HEK293 (cell line): ENCODE data around the gene USP32.

Experiments
- CTCF ChIA-PET: fragments of 350-600 bp; formaldehyde crosslinking; extraction: SDS; loops from one replicate; lab custom pipeline; 2021; ENCODE audit warnings: antibody characterized with exemption; lab: Yijun Ruan, JAX
- POLR2A ChIA-PET: fragments of 300-600 bp; formaldehyde crosslinking; extraction: SDS; loops from one replicate; lab custom pipeline; 2020; ENCODE audit warnings: antibody characterized with exemption, inconsistent platforms; lab: Yijun Ruan, JAX
- H3K27ac ChIP-seq: fragments of 200-500 bp; sonication (Bioruptor generic); 2 replicates; pipeline ENCODE4 v1.5.1; 2014; ENCODE audit warnings: low read depth, low read length, control low read depth, inconsistent platforms; ENCODE audit errors: extremely low read depth
- H3K36me3 ChIP-seq, 2 experiments: fragments of 200-500 bp in 1 of 2; sonication (Bioruptor generic) in 1 of 2; 1 replicate in 1 of 2; 2 replicates in 1 of 2; pipeline ENCODE4 v1.5.1; 2014 to 2017; ENCODE audit warnings: inconsistent platforms in 2 of 2, low read length in 2 of 2; ENCODE audit not compliant: control insufficient read depth in 2 of 2, insufficient read depth in 1 of 2
- H3K4me1 ChIP-seq: fragments of 200-500 bp; sonication (Bioruptor generic); 2 replicates; pipeline ENCODE4 v1.5.1; 2014; ENCODE audit warnings: mild to moderate bottlenecking, low read length, inconsistent platforms; ENCODE audit not compliant: control insufficient read depth, insufficient read depth
- H3K4me3 ChIP-seq: 2 replicates; pipeline ENCODE4 v1.5.1; 2011; ENCODE audit warnings: low read depth, mild to moderate bottlenecking, control low read depth, low read length, moderate library complexity
- H3K9me3 ChIP-seq: fragments of 200-500 bp; sonication (Bioruptor generic); 2 replicates; pipeline ENCODE4 v1.5.1; 2014; ENCODE audit warnings: low read depth, low read length, inconsistent platforms; ENCODE audit not compliant: control insufficient read depth, insufficient read depth
- GLIS1 ChIP-seq: fragments of 450-650 bp; formaldehyde crosslinking; IDR thresholded peaks from 2 replicates; pipeline ENCODE4 v1.5.1; 2016; ENCODE audit warnings: missing biosample characterization, missing genetic modification characterization
- KLF7 ChIP-seq: fragments of 450-650 bp; formaldehyde crosslinking; IDR thresholded peaks from 2 replicates; pipeline ENCODE4 v1.5.1; 2016; ENCODE audit warnings: missing biosample characterization, missing genetic modification characterization, borderline replicate concordance
- SP3 ChIP-seq: fragments of 450-650 bp; formaldehyde crosslinking; IDR thresholded peaks from 2 replicates; pipeline ENCODE4 v1.5.1; 2016; ENCODE audit warnings: missing biosample characterization, missing genetic modification characterization
- SP7 ChIP-seq: fragments of 450-650 bp; formaldehyde crosslinking; IDR thresholded peaks from 2 replicates; pipeline ENCODE4 v1.5.1; 2016; ENCODE audit warnings: missing biosample characterization, missing genetic modification characterization
- YY1 ChIP-seq: fragments of 450-650 bp; formaldehyde crosslinking; IDR thresholded peaks from 2 replicates; pipeline ENCODE4 v1.5.1; 2018; ENCODE audit warnings: missing biosample characterization, missing genetic modification characterization
- ZBTB10 ChIP-seq: fragments of 450-650 bp; formaldehyde crosslinking; IDR thresholded peaks from 2 replicates; pipeline ENCODE4 v1.5.1; 2016; ENCODE audit warnings: missing biosample characterization, missing genetic modification characterization
- ZBTB26 ChIP-seq: fragments of 450-650 bp; formaldehyde crosslinking; optimal IDR thresholded peaks from 2 replicates; pipeline ENCODE3; 2016; ENCODE audit warnings: missing biosample characterization, mild to moderate bottlenecking, missing genetic modification characterization
- ZNF175 ChIP-seq: fragments of 450-650 bp; formaldehyde crosslinking; IDR thresholded peaks from 2 replicates; pipeline ENCODE4 v1.5.1; 2016; ENCODE audit warnings: missing biosample characterization, missing genetic modification characterization
- ZNF202 ChIP-seq: fragments of 450-650 bp; formaldehyde crosslinking; IDR thresholded peaks from 2 replicates; pipeline ENCODE4 v1.5.1; 2016; ENCODE audit warnings: missing biosample characterization, missing genetic modification characterization, borderline replicate concordance
- ZNF24 ChIP-seq: fragments of 450-650 bp; formaldehyde crosslinking; IDR thresholded peaks from 2 replicates; pipeline ENCODE4 v1.5.1; 2016; ENCODE audit warnings: missing biosample characterization, missing genetic modification characterization
- ZNF280D ChIP-seq: fragments of 450-650 bp; formaldehyde crosslinking; IDR thresholded peaks from 2 replicates; pipeline ENCODE4 v1.5.1; 2016; ENCODE audit warnings: missing biosample characterization, missing genetic modification characterization
- ZNF433 ChIP-seq: fragments of 450-650 bp; formaldehyde crosslinking; IDR thresholded peaks from 2 replicates; pipeline ENCODE4 v1.5.1; 2016; ENCODE audit warnings: missing biosample characterization, missing genetic modification characterization, low read depth
- ZNF549 ChIP-seq: fragments of 450-650 bp; IDR thresholded peaks from 2 replicates; pipeline ENCODE4 v1.5.1; 2018; ENCODE audit warnings: missing biosample characterization, missing genetic modification characterization, mild to moderate bottlenecking, inconsistent platforms, moderate library complexity
- ZNF654 ChIP-seq: fragments of 450-650 bp; formaldehyde crosslinking; IDR thresholded peaks from 2 replicates; pipeline ENCODE4 v1.5.1; 2016; ENCODE audit warnings: low read depth, missing biosample characterization, missing genetic modification characterization
- ZNF747 ChIP-seq: fragments of 450-650 bp; formaldehyde crosslinking; IDR thresholded peaks from 2 replicates; pipeline ENCODE4 v1.5.1; 2016; ENCODE audit warnings: missing biosample characterization, missing genetic modification characterization
- ZNF791 ChIP-seq: fragments of 450-650 bp; formaldehyde crosslinking; IDR thresholded peaks from 2 replicates; pipeline ENCODE4 v1.5.1; 2016; ENCODE audit warnings: missing biosample characterization, missing genetic modification characterization
- ZNF837 ChIP-seq: fragments of 450-650 bp; formaldehyde crosslinking; IDR thresholded peaks from 2 replicates; pipeline ENCODE4 v1.5.1; 2016; ENCODE audit warnings: missing biosample characterization, missing genetic modification characterization

USP32 gene

GRCh38 chr17:60153606-60154390 is 238.1 kb downstream of the USP32 start:
- CTCF ChIA-PET = interaction anchor here (1.0 to 2.2 kb wide), 3 partner anchors 10 to 78 kb away, joined by 3 to 7 read pairs (median 3); no protein-coding TSS in a partner anchor
- TF ChIP-seq ZNF837 (tag by site-specific recombination) (no peak), ZNF280D (no peak), ZNF791 (tag by site-specific recombination) (no peak)
- Histone ChIP-seq H3K9me3 (no peaks in the 10 kb centered on the region), H3K4me1 (no peaks in the 10 kb centered on the region), H3K36me3 (no peaks in the 10 kb centered on the region), H3K27ac (no peak overlapping the region), H3K4me3 (no peak overlapping the region)
- POLR2A ChIA-PET = no interaction called here

- TF ChIP-seq ZNF747 (tag by site-specific recombination) = no peak
- 0 out of 2 replicates have a peak, but pooled peaks have one; percentile 25 for TF ChIP-seq SP7
- Histone ChIP-seq H3K4me3 (no peak overlapping the region), H3K9me3 (no peaks in the 10 kb centered on the region), H3K4me1 (no peaks in the 10 kb centered on the region), H3K36me3 (no peaks in the 10 kb centered on the region), H3K27ac (no peak overlapping the region)
- ChIA-PET POLR2A (no interaction called here), CTCF (interaction anchor here (0.6 to 1.5 kb wide), 3 partner anchors 8 to 267 kb away, joined by 3 to 9 read pairs (median 3); no protein-coding TSS in a partner anchor)
These were observed 240.6 kb downstream of the USP32 start for GRCh38 chr17:60151355-60151754.

GRCh38 chr17:60149691-60150582 is 242.0 kb downstream of the USP32 start, which contains the start of gene CA4:
TSS of gene CA4 (plus strand) at chr17:60149973. CDS start at chr17:60150035, 62 bp downstream.
- no peaks in the 10 kb centered on the region for H3K4me1 ChIP-seq
- TF ChIP-seq ZNF654 (no peak), ZNF549 (no peak), ZBTB26 (tag by site-specific recombination) (peak; percentile 29), ZNF175 (tag by site-specific recombination) (no peak), ZNF24 (no peak), GLIS1 (tag by site-specific recombination) (peak; percentile 54), SP3 (tag by site-specific recombination) (peak; percentile 22; the same call in 1 of the 2 replicates), ZNF433 (tag by site-specific recombination) (no peak), ZBTB10 (no peak), YY1 (tag by site-specific recombination) (no peak), ZNF202 (peak; percentile 37; the same call in 1 of the 2 replicates), KLF7 (tag by site-specific recombination) (no peak)
- peak within 1 kb of the TSS; percentile 17 for H3K4me3 ChIP-seq
- no peak within 1 kb of the TSS for H3K27ac ChIP-seq
- no peaks in the 10 kb centered on the region for H3K36me3 ChIP-seq
- POLR2A ChIA-PET = no interaction called here
- no peaks in the 10 kb centered on the region for H3K9me3 ChIP-seq
- CTCF ChIA-PET = interaction anchor here (0.6 kb wide), 2 partner anchors 46 to 262 kb away, joined by 3 read pairs; no protein-coding TSS in a partner anchor
